ENCODE measurements around the gene SELP. TPM values are rescaled to one million over a fixed set of nuclear protein-coding genes. Genes with fewer than 3 reads are reported as not detected.

The SELP gene
- total and polyA plus RNA-seq, 2 of the 13 experiments (the other 11 are each of a cell fraction or from before 2014, with no cell fraction given), result 0.11 TPM; not detected in 1

- TF ChIP-seq NR2F1 (CRISPR knock-in tag; IDR thresholded peaks at IDR 0.05), result peak; percentile 65 to 93; a peak in 3 of 4 replicates
- no peak for TF ChIP-seq RBFOX2 (IDR thresholded peaks at IDR 0.05; ENCODE audit: low read depth, low read length)
- no peak for TF ChIP-seq ZNF362 (CRISPR knock-in tag; IDR thresholded peaks at IDR 0.05; ENCODE audit: borderline replicate concordance)
- peak; percentile 71 for TF ChIP-seq PAXIP1 (CRISPR knock-in tag; conservative IDR thresholded peaks at IDR 0.05)
- no peak for TF ChIP-seq RXRB (CRISPR knock-in tag; IDR thresholded peaks at IDR 0.05; ENCODE audit: borderline replicate concordance)
- TF ChIP-seq POGZ (CRISPR knock-in tag; IDR thresholded peaks at IDR 0.05), result peak; percentile 48; the same call in 1 of the 2 replicates
- no peak for TF ChIP-seq NR1H2 (CRISPR knock-in tag; IDR thresholded peaks at IDR 0.05; ENCODE audit: borderline replicate concordance, low read depth)
- TF ChIP-seq NFYB (CRISPR knock-in tag; IDR thresholded peaks at IDR 0.05), result no peak
- TF ChIP-seq NFATC3 (CRISPR knock-in tag; IDR thresholded peaks at IDR 0.05), result no peak
- no peak for TF ChIP-seq ZNF224 (CRISPR knock-in tag; IDR thresholded peaks at IDR 0.05)
- no peak for TF ChIP-seq ZNF432 (CRISPR knock-in tag; IDR thresholded peaks at IDR 0.05; ENCODE audit: borderline replicate concordance)
- peak; percentile 64; the same call in 1 of the 2 replicates for TF ChIP-seq ZBTB21 (CRISPR knock-in tag; IDR thresholded peaks at IDR 0.05)
- TF ChIP-seq RARA (CRISPR knock-in tag; IDR thresholded peaks at IDR 0.05), result peak; percentile 42; the same call in 1 of the 2 replicates
- no peak for TF ChIP-seq CSRNP2 (CRISPR knock-in tag; conservative IDR thresholded peaks at IDR 0.05; ENCODE audit: low read depth)
- no peak for TF ChIP-seq TFAP4 (IDR thresholded peaks at IDR 0.05; ENCODE audit: borderline replicate concordance, low read depth)
- no peak for TF ChIP-seq ZNF275 (CRISPR knock-in tag; IDR thresholded peaks at IDR 0.05; ENCODE audit: borderline replicate concordance)
- TF ChIP-seq ZNF253 (CRISPR knock-in tag; IDR thresholded peaks at IDR 0.05; ENCODE audit: borderline replicate concordance), result no peak
Observed at GRCh38 chr1:169546087-169546995, 83.6 kb downstream of the SELP start (continued).

Measured in HepG2 (cell line).